Islet of Langerhans (tissue), 1 donor: ENCODE measurements around the gene ZMYND8.

Experiments used
- FAIRE-seq: peaks from one replicate; lab custom pipeline; 2011; peaks lifted over from hg19 to GRCh38; lab: Jason Lieb, UNC

The ZMYND8 gene

GRCh38 chr20:47173596-47174216, 182.8 kb downstream of the ZMYND8 start:
- FAIRE-seq = no peak

DNA sequence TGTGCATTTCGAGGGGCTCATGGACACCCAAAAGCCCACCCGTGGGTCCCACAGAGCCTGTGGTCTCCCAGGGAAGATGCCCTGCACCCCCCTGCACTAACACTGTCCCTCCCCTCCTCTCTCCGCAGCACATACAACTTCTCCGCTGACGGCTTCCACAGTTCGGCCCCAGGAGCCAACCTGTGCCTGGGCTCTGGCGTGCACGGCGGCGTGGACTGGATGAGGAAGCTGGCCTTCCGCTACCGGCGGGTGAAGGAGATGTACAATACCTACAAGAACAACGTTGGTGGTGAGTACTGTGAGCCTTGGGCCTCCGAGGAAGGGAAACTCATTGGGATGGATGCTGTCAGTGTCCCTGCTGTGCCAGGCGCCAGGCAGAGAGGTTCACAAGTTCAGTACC, 183.9 kb downstream of the ZMYND8 start:
- FAIRE-seq = no peak

DNA sequence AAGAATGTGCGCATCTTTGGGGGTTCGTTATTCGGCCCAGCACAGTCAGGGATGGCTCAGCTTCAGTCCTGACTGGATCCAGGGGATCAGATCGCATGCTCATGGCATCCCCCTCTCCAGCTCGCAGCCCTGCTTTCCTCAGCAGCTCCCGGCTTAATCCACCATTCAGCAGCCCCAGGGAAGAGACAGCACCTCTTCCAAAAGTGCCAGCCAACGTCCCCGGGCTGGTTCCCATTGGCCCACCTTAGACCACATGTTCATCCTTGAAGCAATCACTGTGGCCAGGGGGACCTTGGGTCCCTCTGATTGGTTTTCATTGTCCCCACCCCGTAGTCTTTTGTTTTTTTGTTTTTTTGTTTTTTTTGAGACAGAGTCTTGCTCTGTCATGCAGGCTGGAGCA, 188.7 kb downstream of the ZMYND8 start:
- FAIRE-seq = no peak

- no peak for FAIRE-seq
Measured at GRCh38 chr20:47165376-47165865, 191.1 kb downstream of the ZMYND8 start.

DNA sequence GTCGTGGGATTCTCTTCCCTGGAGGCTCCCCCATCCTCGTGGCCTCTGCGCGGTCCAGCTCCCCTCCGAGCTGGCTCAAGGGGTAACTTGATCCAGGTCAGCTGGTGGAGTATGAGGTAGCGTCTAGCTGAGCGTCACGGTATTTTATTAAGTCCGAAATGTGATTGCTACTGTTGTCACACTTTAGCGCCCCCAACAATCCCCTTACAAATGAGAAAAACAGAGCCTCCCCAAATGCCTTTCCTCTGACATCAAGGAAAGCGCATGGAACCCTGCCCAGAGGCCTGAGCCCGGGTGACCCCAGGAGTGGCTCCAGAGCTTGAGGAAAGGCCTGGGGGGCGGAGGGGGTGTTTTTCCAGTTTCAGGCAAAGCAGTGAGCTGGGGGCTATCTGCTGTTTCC, 192.4 kb downstream of the ZMYND8 start:
- FAIRE-seq = no peak

DNA sequence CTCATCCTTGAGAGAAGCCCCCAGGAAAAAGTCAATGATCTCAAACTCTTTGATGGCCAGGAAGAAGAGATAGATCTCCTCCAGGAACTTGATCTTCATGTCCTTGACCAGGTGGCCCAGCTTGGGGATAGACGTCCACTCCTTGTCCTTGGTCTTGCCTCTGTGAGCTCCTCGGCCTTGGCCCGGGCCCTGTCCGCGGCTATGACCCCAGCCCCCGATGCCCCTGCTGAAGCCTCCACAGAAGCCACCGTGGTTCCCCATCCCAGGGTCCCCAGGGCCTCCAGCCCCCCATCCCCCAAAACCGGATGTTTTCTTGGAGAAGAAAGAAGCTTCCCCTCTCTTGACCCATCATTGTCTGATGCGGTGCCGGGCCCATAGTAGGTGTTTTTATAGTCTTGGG, 195.1 kb downstream of the ZMYND8 start:
- FAIRE-seq = no peak

DNA sequence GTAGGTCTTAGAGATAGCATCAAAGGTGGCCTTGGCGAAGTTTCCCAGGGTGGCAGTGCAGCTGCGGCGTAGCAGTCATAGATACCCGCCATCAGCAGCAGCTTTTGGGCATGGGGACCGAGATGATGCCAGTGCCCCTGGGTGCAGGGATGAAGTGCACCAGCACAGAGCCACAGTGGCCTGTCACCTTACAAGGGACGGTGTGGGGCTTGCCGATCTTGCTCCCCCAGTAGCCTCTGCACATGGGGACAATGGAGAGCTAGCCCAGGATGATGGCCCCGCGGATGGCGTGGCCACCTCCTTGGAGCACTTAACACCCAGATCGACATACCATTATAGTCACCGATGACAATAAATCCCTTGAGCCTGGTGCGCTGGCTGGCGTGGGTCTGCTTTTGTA, 195.5 kb downstream of the ZMYND8 start:
- no peak for FAIRE-seq

- FAIRE-seq = no peak
Measured at GRCh38 chr20:47160240-47160639, 196.3 kb downstream of the ZMYND8 start.
